Stimulated activated CD8-positive, alpha-beta memory T cell treated with anti-CD3 and anti-CD28 coated beads, Interleukin-2, amount 100 ng/mL, for 1 hour (primary cell): ENCODE results near the gene N4BP3.
A peak's percentile ranks its signal among the peaks of the same experiment; 100 is the strongest.

ENCODE experiments used
- DNase-seq, 2 donors: peaks; one replicate each; pipeline ENCODE4 v3.0.0-alpha.2; 2020; ENCODE audit warnings: low read depth in 2 of 2

The N4BP3 gene

DNA sequence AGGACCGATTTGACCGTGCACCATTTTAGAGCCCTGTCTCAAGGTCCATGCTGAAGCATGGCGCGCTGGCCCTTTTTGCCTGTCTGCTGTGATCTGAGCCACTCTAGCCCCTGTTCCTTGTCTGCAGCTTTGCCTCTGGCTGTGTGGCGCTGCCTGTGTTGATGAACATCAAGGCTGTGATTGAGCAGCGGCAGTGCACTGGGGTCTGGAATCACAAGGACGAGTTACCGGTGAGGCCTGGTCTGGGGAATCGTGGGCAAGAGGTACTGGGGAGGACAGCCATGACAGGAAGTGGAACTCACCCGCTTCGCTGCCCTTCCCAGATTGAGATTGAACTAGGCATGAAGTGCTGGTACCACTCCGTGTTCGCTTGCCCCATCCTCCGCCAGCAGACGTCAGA is 34.1 kb downstream of the N4BP3 start:
- DNase-seq, result no peak

DNA sequence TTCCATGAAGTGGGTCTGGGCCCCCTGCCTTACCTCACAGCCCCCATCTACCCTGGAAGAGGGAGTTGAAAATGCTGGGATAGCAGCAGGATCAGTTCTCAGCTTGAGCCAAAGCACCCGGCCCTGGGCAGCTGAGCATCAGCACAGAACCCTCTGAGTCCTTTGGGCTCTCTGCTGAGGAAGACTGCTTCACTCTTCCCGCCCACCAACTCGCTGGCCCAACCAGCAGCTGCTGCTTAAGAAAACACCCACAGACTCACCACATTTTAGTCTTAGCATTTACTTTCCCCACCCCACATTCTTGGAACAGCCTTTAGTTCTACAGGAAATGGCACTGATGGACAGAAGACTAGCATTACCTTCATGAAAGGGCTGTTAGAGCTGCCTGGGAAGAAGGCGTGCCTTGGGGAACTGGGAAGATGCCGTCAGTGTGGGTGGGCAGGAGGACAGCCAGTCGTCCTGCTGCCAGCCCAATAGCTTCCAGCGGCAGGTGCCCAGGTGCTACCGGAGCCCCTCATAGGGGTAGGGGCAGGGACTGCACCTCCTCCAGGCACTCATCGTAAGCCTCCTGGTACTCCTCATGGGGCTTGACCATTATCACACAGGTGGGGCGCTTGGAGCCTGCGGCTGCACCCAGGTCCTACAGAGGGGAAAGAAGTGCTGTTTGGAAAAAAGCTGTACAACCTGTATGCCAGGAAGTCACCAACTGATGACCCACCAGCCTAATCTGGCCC is 36.0 kb downstream of the N4BP3 start:
- DNase-seq, result no peak

DNA sequence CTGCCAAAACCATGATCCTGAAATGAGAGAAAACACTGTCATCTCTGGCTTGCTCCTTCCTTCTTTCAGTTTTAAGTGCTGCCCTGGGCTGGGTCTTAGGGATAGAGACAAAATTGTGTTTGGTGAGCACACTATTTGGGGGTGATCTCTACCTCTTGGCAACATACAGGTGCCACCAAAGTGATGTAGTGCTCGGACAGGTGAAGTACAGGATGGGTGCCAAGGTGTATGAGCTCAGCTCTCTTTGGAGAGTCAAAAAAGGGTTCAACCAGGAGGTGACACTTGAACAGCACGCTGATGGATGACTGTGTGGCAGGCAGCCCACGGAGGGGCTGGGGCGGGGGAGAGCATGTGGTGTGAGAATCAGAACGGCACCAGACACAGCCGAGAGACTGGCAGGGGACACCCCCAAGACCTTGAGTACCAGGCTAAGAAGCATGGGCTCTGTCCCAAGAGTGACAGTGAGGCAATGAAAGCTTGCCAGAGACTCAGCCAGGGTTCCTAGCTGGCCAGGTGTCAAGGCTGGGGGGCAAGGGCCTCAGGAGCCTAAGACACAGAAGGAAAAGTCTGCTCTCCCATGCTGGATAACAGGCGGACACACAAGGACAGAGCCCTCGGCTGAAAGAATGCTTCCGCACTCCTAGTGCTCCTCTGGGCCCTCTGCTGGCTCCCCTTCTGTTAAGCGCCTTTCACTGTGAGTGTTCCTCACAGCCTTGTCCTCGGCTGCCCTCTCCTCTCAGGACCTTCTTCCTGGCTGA is 37.8 kb downstream of the N4BP3 start:
- no peak for DNase-seq

DNA sequence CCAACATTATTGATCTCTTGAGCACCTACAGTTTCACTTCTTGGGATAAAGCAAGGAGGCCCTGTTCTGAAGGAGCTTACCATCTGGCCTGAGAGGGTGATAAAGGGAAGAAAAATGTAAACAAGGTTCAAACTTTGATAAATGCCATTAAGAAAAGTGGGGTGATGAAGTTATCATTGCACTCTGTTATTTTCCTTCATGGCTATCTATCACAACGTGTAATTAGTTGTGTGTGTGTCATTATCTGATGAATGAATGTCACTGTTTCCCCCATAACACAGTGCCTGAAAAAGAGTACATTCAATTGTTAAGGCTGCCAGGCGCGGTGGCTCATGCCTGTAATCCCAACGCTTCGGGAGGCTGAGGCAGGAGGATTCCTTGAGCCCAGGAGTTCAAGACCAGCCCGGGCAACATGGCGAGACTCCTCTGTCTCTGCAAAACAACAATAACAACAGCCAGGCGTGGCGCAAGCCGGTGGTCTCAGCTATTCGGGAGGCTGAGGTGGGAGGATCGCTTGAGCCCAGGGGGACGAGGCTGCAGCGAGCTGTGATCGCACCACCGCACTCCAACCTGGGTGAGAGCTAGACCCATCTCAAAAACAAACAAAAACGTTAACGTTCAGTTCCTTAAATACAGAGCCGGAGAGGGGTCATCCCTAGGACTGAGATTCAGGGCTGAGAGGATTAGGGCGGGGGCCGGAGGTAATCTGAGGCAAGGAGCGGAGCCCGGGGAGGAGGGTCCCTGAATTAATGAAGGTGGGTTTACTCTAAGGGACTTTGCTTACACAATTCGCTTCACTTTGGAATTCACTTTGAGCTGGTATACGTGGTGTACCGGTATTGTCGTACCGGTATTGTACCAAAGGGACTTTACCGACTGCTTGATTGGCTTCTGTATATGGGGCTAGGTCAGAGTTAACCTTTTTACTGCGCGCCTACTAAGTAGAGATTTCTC is 39.4 kb downstream of the N4BP3 start:
- DNase-seq, result no peak

DNA sequence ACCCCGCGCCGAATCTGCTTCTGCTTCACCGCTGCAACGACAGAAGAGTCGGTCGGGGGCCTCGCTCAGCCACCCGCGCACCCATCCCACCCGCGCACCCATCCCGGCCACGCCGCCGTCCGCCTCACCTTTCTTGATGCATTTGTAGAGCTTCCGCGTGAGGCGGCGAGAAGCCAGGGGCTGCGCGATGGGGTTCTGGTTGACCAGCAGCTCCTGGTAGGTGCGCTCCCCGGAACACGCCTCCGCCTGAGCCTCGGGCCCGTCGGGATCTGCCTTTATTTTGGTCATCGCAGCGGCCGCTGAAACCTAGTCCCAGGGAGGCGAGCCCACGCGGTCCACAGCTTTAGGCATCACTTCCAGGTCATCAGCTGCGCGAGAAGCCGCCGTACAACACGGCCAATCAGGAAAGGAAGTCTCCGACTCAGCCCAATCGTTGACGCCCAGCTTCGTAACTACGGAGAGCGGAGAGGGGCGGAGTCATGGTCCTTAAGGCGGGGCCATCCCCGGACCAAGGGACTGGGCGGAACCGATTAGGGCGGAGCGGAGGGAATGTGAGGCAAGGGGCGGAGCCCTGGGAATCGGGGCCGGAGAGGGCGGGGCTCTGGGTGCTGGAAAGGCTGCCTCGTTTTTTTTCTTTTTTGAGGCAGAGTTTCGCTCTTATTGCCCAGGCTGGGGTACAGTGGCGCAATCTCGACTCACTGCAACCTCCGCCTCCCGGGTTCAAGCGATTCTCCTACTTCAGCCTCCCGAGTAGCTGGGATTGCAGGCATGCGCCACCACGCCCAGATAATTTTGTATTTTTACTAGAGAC is 40.4 kb downstream of the N4BP3 start, which contains the start of gene NHP2:
TSS of gene NHP2 (minus strand) at position 356 of the 811 bp plus-strand sequence. CDS start at position 288, 68 bp downstream.
- DNase-seq, result peak; percentile 94 to 95

DNA sequence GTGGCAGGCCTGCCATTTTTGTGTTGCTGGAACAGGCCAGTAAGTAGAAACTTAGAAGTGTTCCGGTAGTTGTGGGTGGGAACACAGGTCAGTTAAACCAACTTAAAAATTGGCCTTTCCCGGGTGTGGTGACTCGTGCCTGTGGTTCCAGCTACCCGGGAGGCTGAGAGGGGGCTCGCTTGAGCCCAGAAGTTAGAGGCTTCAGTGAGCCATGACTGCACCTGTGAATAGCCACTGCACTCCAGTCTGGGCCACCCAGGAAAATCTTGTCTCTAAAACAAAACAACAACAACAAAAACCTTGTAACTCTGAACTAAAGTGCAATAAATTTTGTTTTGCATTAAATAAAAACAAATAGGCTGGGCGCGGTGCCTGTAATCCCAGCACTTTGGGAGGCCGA is 41.7 kb downstream of the N4BP3 start:
- no peak for DNase-seq

DNA sequence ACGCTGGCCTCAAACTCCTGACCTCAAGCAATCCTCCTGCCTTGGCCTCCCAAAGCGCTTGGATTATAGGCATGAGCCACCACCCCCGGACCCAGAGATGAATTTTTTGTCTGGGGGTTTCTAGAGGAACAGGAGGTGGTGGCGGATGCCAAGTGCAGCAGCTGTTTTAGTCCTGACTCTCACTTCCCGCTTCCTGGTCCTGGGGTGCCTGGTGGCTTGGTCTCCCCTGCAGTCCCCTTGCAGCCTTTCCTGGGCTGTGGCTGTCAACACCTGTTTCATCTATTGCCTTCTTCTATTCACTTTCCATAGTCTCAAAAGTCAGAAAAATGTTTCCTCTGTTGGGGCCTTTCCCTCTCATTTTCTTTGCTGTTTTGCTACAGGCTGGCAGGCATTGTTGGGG is 46.8 kb downstream of the N4BP3 start:
- no peak for DNase-seq

DNA sequence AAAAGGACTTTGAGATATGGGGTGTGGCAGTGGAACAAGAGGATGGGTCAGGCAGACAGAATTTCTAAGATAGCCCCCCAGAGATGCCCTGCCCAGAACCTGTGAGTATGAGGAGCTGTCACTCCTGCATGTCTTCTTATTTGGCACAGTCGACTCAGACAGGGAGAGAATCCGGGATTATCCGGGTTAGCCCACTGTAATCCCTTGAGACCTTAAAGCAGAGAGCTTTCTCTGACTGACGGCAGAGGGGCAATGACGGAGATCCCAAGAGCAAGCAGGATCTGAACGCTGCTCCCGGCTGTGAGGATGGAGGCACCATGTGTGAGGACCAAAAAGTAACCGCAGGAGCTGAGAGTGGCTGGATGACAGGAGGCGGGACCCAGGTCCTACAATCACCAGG is 49.1 kb downstream of the N4BP3 start:
- DNase-seq, result no peak

DNA sequence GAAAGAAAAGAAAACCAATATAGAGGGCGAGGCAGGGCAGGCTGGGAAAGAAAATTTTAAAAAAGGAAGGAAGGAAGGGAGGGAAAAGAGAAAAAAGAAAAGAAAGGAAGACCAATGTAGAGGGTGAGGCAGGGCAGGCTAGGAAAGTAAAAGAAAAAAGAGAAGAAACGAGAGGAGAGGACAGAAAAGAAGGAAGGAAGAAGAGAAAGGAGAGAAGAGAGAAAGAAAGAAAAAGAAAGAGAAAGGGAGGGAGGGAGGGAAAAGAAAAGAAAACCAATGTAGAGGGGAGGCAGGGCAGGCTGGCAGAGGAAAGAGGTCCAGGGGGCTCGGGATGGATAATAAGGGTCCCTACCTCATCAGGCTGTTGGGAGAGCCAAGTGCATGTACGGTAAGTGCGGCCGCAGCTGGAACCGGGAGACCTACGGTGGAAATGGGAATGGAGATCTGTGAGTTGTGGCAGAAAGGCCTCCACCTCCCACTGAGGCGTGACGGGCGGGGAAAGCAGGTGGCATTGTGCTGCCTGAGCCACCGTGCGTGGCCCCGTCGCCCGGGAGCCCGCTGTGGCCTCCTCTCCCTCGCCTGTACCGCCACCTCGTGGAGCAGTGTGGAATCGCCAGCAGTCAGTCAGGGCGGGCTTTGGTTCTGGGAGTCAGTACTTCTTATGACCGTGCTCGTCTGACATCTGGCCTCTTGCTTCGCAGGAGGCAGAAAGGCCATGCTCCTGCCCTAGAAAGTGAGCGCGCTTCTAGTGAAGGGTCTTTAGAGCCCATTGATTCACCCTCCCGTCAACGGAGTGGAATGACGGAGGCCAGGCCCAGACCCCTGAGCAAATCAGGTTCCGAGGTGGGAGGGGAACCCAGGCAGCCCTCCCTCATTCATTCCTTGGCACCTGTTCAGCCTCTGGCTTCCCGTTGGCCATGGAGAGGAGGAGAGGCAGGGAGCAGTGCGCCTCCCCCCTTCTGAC is 50.7 kb downstream of the N4BP3 start:
- DNase-seq, result peak; percentile 85 to 87

DNA sequence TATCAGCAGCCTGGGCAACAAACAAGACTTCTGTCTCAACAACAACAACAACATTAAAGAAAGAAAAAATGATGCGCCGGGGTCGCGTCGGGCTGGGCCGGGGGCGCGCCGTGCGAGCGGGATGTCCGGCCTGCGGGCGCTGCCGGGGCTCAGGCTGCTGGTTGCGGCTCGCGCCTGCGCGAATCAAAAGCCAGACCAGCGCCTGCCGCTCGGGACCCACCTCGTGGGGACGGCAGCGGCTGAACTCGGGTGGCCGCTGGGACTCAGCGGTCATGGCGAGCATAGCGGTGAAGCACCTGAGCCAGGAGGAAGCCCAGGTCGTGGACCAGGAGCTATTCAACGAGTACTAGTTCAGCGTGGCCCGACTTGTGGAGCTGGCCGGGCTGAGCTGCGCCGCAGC is 52.2 kb downstream of the N4BP3 start:
- no peak for DNase-seq

DNA sequence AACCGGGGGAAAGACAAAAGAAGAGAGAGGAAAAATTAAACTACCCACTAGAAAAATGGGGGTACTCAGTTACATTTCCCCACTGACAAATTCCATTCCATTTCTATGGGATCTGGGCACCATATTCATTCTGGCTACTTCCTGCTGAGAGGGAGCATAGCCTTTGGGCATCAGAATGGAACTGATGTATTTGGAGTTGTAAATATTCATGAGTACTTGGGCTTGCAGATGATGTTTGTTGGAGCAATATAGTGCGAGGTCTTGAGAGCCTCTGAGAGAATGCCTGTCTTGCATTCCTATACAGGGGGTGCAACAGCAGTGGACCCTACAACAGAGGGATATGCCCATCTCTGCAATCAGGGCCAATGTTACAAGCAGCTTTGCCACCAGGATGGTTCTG is 57.1 kb downstream of the N4BP3 start:
- no peak for DNase-seq

DNA sequence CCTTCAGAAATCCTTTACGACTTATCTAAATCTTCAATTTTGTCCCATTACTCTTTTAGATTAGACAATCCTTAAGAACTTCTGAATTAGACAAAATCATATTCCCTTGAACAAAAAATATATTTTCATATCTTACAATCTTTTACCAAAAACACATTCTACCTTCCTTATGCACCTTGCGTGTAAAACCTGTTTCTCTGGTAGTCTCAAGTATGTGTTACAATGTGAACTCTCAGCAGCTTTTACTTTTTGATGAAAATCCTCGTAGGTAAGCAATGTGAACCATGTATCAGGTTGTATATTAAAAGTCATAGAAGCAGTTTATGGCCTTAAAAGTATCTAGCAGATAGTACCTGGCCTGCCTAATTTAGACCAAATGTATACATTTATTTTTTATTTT is 61.1 kb downstream of the N4BP3 start:
- no peak for DNase-seq
